Activated T-helper 1 cell treated with anti-CD3 and anti-CD28 coated beads, Interleukin-12 subunit alpha, Interleukin-12 subunit beta, Interleukin-2, Interleukin-4 antibody, amounts not matched to agents 30 ng/mL and 10 ng/mL and 1 ng/mL, durations not matched to agents 14 hours and 24 hours and 36 hours (primary cell): ENCODE measurements around the gene FMNL2. TPM values are rescaled to one million over a fixed set of nuclear protein-coding genes. Genes with fewer than 3 reads are reported as not detected.

Experiments used
- DNase-seq: peaks from one replicate; pipeline ENCODE4 v3.0.0; 2021; ENCODE audit warnings: low spot score
- H3K27ac Mint-ChIP-seq: one replicate; pipeline ENCODE4 v1.8.0; 2021; ENCODE audit warnings: mild to moderate bottlenecking, mixed read lengths
- H3K27me3 Mint-ChIP-seq: one replicate; pipeline ENCODE4 v1.8.0; 2022; ENCODE audit warnings: mild to moderate bottlenecking, moderate library complexity, mixed read lengths; ENCODE audit not compliant: insufficient read depth
- H3K36me3 Mint-ChIP-seq: one replicate; pipeline ENCODE4 v1.8.0; 2021; ENCODE audit warnings: low read depth, mixed read lengths
- H3K4me1 Mint-ChIP-seq: one replicate; pipeline ENCODE4 v1.8.0; 2021; ENCODE audit warnings: low read depth, mixed read lengths
- H3K4me3 Mint-ChIP-seq: one replicate; pipeline ENCODE4 v1.8.0; 2021; ENCODE audit warnings: mild to moderate bottlenecking, moderate library complexity, mixed read lengths
- H3K9me3 Mint-ChIP-seq: one replicate; pipeline ENCODE4 v1.8.0; 2021; ENCODE audit warnings: mixed read lengths
- intact Hi-C: fragments of 100-400 bp; cut with micrococcal nuclease; formaldehyde crosslinking; loops from one replicate; pipeline ENCODE4 v1.15.1; 2024
- total RNA-seq: library from RNA; stranded (reverse); gene quantifications from 2 replicates; pipeline ENCODE4 v1.2.3, GENCODE V29; 2022

The FMNL2 gene
- total RNA-seq, 1 donor from 2014 or later: 14.8 TPM

GRCh38 chr2:152428800-152429582 is 94.0 kb downstream of the FMNL2 start:
- H3K27me3 Mint-ChIP-seq: no peaks in the 10 kb centered on the region
- H3K4me3 Mint-ChIP-seq: no peak overlapping the region
- H3K4me1 Mint-ChIP-seq: no peaks in the 10 kb centered on the region
- no peak for DNase-seq
- intact Hi-C loops: no loop called here
- no peak overlapping the region for H3K27ac Mint-ChIP-seq
- H3K36me3 Mint-ChIP-seq: no peaks in the 10 kb centered on the region
- H3K9me3 Mint-ChIP-seq: no peaks in the 10 kb centered on the region

- DNase-seq: no peak
- intact Hi-C loops: no loop called here
- no peaks in the 10 kb centered on the region for H3K9me3 Mint-ChIP-seq
- no peaks in the 10 kb centered on the region for H3K36me3 Mint-ChIP-seq
- H3K27ac Mint-ChIP-seq: no peak overlapping the region
- H3K4me3 Mint-ChIP-seq: no peak overlapping the region
- H3K4me1 Mint-ChIP-seq: no peaks in the 10 kb centered on the region
- peaks cover 2% of the 10 kb centered on the region for H3K27me3 Mint-ChIP-seq
Observed at GRCh38 chr2:152430876-152431275, 95.9 kb downstream of the FMNL2 start.

- Mint-ChIP-seq H3K9me3 (no peaks in the 10 kb centered on the region), H3K27ac (no peak overlapping the region), H3K4me3 (no peak overlapping the region), H3K27me3 (peaks cover 3% of the 10 kb centered on the region), H3K36me3 (no peaks in the 10 kb centered on the region), H3K4me1 (no peaks in the 10 kb centered on the region)
- intact Hi-C loops: no loop called here
- no peak for DNase-seq
Observed at GRCh38 chr2:152431370-152432098, 96.6 kb downstream of the FMNL2 start.

- intact Hi-C loops: no loop called here
Observed at GRCh38 chr2:152432206-152432653, 97.3 kb downstream of the FMNL2 start.

GRCh38 chr2:152432765-152433164 is 97.8 kb downstream of the FMNL2 start:
- Mint-ChIP-seq H3K27ac (no peak overlapping the region), H3K4me1 (no peaks in the 10 kb centered on the region), H3K9me3 (no peaks in the 10 kb centered on the region), H3K36me3 (no peaks in the 10 kb centered on the region), H3K4me3 (no peak overlapping the region), H3K27me3 (peaks cover 3% of the 10 kb centered on the region)
- intact Hi-C loops: no loop called here
- no peak for DNase-seq

More at GRCh38 chr2:152432206-152432653, 97.3 kb downstream of the FMNL2 start:
- no peaks in the 10 kb centered on the region for H3K36me3 Mint-ChIP-seq
- DNase-seq: no peak
- no peaks in the 10 kb centered on the region for H3K9me3 Mint-ChIP-seq
- no peak overlapping the region for H3K27ac Mint-ChIP-seq
- H3K4me1 Mint-ChIP-seq: no peaks in the 10 kb centered on the region
- H3K27me3 Mint-ChIP-seq: peaks cover 3% of the 10 kb centered on the region
- no peak overlapping the region for H3K4me3 Mint-ChIP-seq

- Mint-ChIP-seq H3K36me3 (no peaks in the 10 kb centered on the region), H3K4me3 (no peak overlapping the region), H3K27me3 (peaks cover 3% of the 10 kb centered on the region), H3K9me3 (no peaks in the 10 kb centered on the region), H3K4me1 (no peaks in the 10 kb centered on the region), H3K27ac (no peak overlapping the region)
- intact Hi-C loops: no loop called here
- no peak for DNase-seq
Observed at GRCh38 chr2:152433289-152433688, 98.3 kb downstream of the FMNL2 start.

- Mint-ChIP-seq H3K27me3 (peaks cover 3% of the 10 kb centered on the region), H3K4me1 (no peaks in the 10 kb centered on the region), H3K36me3 (no peaks in the 10 kb centered on the region), H3K27ac (no peak overlapping the region), H3K4me3 (no peak overlapping the region), H3K9me3 (no peaks in the 10 kb centered on the region)
- intact Hi-C loops: no loop called here
- DNase-seq: no peak
Observed at GRCh38 chr2:152433791-152434190, 98.8 kb downstream of the FMNL2 start.

- no peaks in the 10 kb centered on the region for H3K36me3 Mint-ChIP-seq
- DNase-seq: no peak
- no peak overlapping the region for H3K4me3 Mint-ChIP-seq
- no peaks in the 10 kb centered on the region for H3K4me1 Mint-ChIP-seq
- intact Hi-C loops: no loop called here
- H3K27ac Mint-ChIP-seq: no peak overlapping the region
- H3K27me3 Mint-ChIP-seq: peaks cover 3% of the 10 kb centered on the region
- no peaks in the 10 kb centered on the region for H3K9me3 Mint-ChIP-seq
Observed at GRCh38 chr2:152434395-152435182, 99.6 kb downstream of the FMNL2 start.

- peaks cover 3% of the 10 kb centered on the region for H3K27me3 Mint-ChIP-seq
- no peaks in the 10 kb centered on the region for H3K4me1 Mint-ChIP-seq
- H3K36me3 Mint-ChIP-seq: no peaks in the 10 kb centered on the region
- no peak overlapping the region for H3K27ac Mint-ChIP-seq
- no peaks in the 10 kb centered on the region for H3K9me3 Mint-ChIP-seq
- intact Hi-C loops: no loop called here
- no peak overlapping the region for H3K4me3 Mint-ChIP-seq
- no peak for DNase-seq
Observed at GRCh38 chr2:152436148-152436547, 101.2 kb downstream of the FMNL2 start.

- H3K27me3 Mint-ChIP-seq: peaks cover 6% of the 10 kb centered on the region
- H3K27ac Mint-ChIP-seq: no peak overlapping the region
- intact Hi-C loops: no loop called here
- H3K9me3 Mint-ChIP-seq: no peaks in the 10 kb centered on the region
- H3K4me1 Mint-ChIP-seq: no peaks in the 10 kb centered on the region
- H3K4me3 Mint-ChIP-seq: no peak overlapping the region
- H3K36me3 Mint-ChIP-seq: no peaks in the 10 kb centered on the region
- no peak for DNase-seq
Observed at GRCh38 chr2:152437276-152438108, 102.5 kb downstream of the FMNL2 start.

GRCh38 chr2:152440049-152440448 is 105.1 kb downstream of the FMNL2 start:
- Mint-ChIP-seq H3K4me1 (no peaks in the 10 kb centered on the region), H3K36me3 (no peaks in the 10 kb centered on the region), H3K4me3 (no peak overlapping the region), H3K27me3 (peaks cover 6% of the 10 kb centered on the region), H3K27ac (no peak overlapping the region), H3K9me3 (no peaks in the 10 kb centered on the region)
- no peak for DNase-seq
- intact Hi-C loops: no loop called here

GRCh38 chr2:152440460-152440859 is 105.5 kb downstream of the FMNL2 start:
- Mint-ChIP-seq H3K27me3 (peaks cover 6% of the 10 kb centered on the region), H3K4me1 (no peaks in the 10 kb centered on the region), H3K4me3 (no peak overlapping the region), H3K9me3 (no peaks in the 10 kb centered on the region), H3K36me3 (no peaks in the 10 kb centered on the region), H3K27ac (no peak overlapping the region)
- intact Hi-C loops: no loop called here
- DNase-seq: no peak
